ENCODE results near the gene ARL4A.
A peak's percentile ranks its signal among the peaks of the same experiment; 100 is the strongest.

Gene ARL4A

DNA sequence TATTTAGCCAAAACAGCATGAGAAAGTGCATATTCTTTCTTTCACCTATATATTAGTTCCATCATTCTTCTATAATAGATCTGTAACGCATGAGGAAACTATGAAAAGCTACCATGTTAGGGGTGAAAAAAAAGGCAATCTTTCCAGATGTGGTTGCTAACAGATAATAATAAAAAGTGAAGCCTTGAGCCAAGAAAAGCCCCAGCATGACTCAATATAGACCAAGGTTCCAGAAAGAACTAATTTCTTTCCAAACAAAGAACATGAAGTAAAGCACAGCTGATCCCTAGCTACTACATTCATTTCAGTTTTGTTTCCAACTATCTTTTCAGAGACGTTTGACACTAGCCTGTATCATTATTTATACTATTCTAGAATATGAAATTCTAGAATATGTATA is 16.4 kb downstream of the ARL4A start:
- no peak for DNase-seq (ENCODE audit: low read depth)

GRCh38 chr7:12705878-12706277 is 18.4 kb downstream of the ARL4A start:
- no peak for DNase-seq (ENCODE audit: low read depth)

GRCh38 chr7:12706900-12707536 is 19.6 kb downstream of the ARL4A start:
- no peak for DNase-seq (ENCODE audit: low read depth)

GRCh38 chr7:12708314-12708713 is 20.9 kb downstream of the ARL4A start:
- no peak for DNase-seq (ENCODE audit: low read depth)

DNA sequence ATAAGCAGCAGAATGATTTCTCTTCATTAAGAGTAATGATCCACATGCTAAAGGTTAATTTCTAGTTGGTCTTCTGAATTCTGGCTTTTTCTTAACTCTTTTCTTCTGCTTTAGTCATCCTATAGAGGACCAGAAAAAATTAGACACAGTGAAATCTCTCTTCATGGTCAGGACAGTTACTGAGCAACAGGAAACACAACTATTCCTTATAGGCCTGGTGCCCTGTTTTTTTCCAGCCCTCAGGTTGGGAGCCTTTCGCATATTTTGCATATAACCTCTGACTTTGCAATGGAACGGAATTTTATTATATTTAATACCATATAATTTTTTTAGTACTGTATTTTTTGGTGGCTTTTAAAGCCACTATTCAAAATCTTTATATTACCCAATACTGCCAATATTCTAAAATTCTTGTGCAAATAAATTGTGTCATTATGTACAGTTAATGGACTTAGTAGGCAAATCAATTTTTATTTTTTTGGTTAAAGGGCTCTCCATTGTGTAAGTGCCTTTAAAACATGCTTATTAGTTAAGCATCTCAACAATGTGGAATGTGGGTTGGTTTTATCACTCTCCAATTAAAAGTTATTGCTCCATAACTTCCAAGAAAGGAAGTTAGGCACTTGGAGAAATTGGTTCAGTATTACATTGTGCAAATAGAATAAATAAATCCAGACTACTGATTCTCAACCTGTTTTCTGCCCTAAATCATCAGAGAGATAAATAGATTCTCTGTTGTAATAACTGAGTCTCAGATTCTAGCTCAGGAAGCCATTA is 22.5 kb downstream of the ARL4A start:
- DNase-seq (ENCODE audit: low read depth) = no peak

- no peak for DNase-seq (ENCODE audit: low read depth)
These were observed 23.7 kb downstream of the ARL4A start for GRCh38 chr7:12711124-12711523.

GRCh38 chr7:12712236-12712635 is 24.8 kb downstream of the ARL4A start:
- no peak for DNase-seq (ENCODE audit: low read depth)

GRCh38 chr7:12713625-12714378 is 26.4 kb downstream of the ARL4A start:
- DNase-seq (ENCODE audit: low read depth) = no peak

DNA sequence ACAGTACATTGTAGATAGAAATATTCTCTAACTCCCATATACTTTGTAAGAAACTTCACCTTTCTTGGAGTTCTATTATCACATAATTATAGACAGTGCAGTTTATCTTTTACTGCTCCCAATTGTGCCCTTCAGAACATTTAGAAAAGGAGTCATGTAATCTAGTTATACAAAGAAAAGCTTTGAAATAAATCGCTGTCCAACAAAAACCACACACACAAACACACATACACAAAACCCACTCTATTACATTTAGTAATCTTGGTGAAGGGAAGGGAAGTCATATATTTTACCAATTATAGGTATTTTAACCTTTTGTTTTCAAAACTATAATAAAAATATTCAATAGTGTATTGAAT is 26.9 kb downstream of the ARL4A start:
- DNase-seq (ENCODE audit: low read depth) = no peak

- DNase-seq (ENCODE audit: low read depth) = peak; percentile 4
These were observed 28.1 kb downstream of the ARL4A start for GRCh38 chr7:12715372-12716133.

DNA sequence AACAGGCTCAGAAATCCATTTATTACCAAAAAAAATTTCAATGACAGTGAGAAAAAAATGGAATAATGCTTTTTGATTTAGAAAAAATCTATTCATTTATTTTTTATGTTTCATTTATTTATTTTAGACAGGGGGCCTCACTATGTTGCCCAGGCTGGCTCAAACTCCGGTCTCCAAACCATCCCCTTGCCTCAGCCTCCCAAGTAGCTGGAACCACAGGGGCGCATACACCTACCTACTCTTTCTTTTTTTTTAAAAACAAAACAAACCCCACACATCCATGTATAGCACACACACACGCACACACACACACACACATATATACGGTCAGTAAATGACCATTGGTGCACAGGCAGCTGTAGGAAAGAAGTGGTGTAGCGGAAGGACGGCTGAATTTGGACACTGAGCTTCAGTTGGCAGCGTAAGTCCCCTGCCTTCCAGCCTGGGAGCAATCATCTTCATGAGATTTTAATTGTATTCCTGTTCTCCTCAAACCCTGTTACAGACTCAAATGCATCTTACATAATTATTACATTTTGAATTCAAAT is 28.8 kb downstream of the ARL4A start:
- no peak for DNase-seq (ENCODE audit: low read depth)

- no peak for DNase-seq (ENCODE audit: low read depth)
These were observed 29.3 kb downstream of the ARL4A start for GRCh38 chr7:12716722-12717121.

GRCh38 chr7:12719141-12719919 is 31.9 kb downstream of the ARL4A start:
- DNase-seq (ENCODE audit: low read depth) = no peak

- DNase-seq (ENCODE audit: low read depth) = no peak
These were observed 32.8 kb downstream of the ARL4A start for GRCh38 chr7:12719981-12720865.

- no peak for DNase-seq (ENCODE audit: low read depth)
These were observed 33.9 kb downstream of the ARL4A start for GRCh38 chr7:12721286-12721830.

- no peak for DNase-seq (ENCODE audit: low read depth)
These were observed 34.7 kb downstream of the ARL4A start for GRCh38 chr7:12722136-12722535.

GRCh38 chr7:12722636-12723605 is 35.5 kb downstream of the ARL4A start:
- no peak for DNase-seq (ENCODE audit: low read depth)

GRCh38 chr7:12725575-12726316 is 38.3 kb downstream of the ARL4A start:
- no peak for DNase-seq (ENCODE audit: low read depth)

Data from stimulated activated CD8-positive, alpha-beta memory T cell treated with anti-CD3 and anti-CD28 coated beads, Interleukin-4, amount 100 ng/mL, for 24 hours (primary cell).